ENCODE measurements around the gene STX3.

DNA sequence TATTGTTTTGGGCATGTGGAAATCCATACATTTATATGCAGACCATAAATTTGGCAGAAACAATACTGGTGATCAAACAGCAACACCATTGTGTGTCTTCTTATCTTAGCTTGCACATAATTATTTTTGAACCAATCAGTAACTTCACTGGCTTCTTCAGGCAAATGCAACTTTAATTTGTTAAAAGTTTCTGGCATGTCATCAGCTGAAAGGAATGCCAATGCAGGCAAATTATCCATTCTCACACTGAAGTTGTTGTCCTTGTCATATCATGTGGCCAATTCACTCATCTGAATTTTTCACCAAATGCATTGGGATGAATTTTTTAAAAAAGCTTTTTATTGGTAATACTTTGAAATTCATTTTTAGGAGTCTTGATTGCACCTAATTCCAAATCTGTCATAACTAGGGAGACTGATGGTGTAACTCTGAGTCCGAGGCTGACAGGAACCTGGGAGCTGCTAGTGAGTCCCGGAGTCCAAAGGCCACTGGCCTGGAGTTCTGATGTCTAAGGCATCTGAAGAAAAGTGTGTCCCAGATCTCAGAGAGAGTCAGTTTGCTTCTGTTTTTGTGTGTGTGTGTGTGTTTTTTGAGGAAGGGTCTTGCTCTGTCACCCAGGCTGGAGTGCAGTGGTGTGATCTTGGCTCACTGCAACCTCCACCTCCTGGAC is 24.1 kb upstream of the STX3 start:
- TF ChIP-seq, protein P1, sequence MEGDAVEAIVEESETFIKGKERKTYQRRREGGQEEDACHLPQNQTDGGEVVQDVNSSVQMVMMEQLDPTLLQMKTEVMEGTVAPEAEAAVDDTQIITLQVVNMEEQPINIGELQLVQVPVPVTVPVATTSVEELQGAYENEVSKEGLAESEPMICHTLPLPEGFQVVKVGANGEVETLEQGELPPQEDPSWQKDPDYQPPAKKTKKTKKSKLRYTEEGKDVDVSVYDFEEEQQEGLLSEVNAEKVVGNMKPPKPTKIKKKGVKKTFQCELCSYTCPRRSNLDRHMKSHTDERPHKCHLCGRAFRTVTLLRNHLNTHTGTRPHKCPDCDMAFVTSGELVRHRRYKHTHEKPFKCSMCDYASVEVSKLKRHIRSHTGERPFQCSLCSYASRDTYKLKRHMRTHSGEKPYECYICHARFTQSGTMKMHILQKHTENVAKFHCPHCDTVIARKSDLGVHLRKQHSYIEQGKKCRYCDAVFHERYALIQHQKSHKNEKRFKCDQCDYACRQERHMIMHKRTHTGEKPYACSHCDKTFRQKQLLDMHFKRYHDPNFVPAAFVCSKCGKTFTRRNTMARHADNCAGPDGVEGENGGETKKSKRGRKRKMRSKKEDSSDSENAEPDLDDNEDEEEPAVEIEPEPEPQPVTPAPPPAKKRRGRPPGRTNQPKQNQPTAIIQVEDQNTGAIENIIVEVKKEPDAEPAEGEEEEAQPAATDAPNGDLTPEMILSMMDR (conservative IDR thresholded peaks at IDR 0.05) = no peak
- no peak for TF ChIP-seq ZFX (IDR thresholded peaks at IDR 0.05)
